Transverse colon (tissue), 4 donors: Measurements from ENCODE around the gene JMJD1C. TPM values are rescaled to one million over a fixed set of nuclear protein-coding genes. Genes with fewer than 3 reads are reported as not detected.
A peak's percentile ranks its signal among the peaks of the same experiment; 100 is the strongest.

Source experiments
- DNase-seq: peaks from one replicate; pipeline ENCODE4 v3.0.0-alpha.2; 2019
- H3K27ac ChIP-seq, 4 donors: fragments of 200-600 bp; sonication (generic); 2 replicates each; pipeline ENCODE4 v1.5.1; 2016 to 2018; ENCODE audit warnings: inconsistent platforms in 4 of 4
- H3K27me3 ChIP-seq: fragments of 200-600 bp; sonication (generic); 2 replicates; pipeline ENCODE4 v1.5.1; 2017; ENCODE audit warnings: inconsistent platforms
- H3K36me3 ChIP-seq, 4 donors: fragments of 200-600 bp; sonication (generic); 2 replicates each; pipeline ENCODE4 v1.5.1; 2017 to 2019; ENCODE audit warnings: inconsistent platforms in 4 of 4
- H3K4me1 ChIP-seq, 4 donors: fragments of 200-600 bp; sonication (generic); 2 replicates each; pipeline ENCODE4 v1.5.1; 2017 to 2020; ENCODE audit warnings: inconsistent platforms in 4 of 4
- H3K4me3 ChIP-seq, 4 donors: fragments of 200-600 bp; sonication (generic); 1 replicate in 1 of 4; 2 replicates in 3 of 4; pipeline versions ENCODE4 v1.5.1 to v1.6.1; 2017 to 2019; ENCODE audit warnings: inconsistent platforms in 4 of 4
- H3K9me3 ChIP-seq, 2 donors: fragments of 200-600 bp; sonication (generic); 2 replicates each; pipeline ENCODE4 v1.5.1; 2017 to 2019; ENCODE audit warnings: inconsistent platforms in 2 of 2
- EP300 ChIP-seq: sonication (generic); formaldehyde crosslinking; IDR thresholded peaks from one replicate; pipeline ENCODE4 v1.6.1; 2017; ENCODE audit warnings: antibody characterized with exemption, low read depth
- POLR2A ChIP-seq: fragments of 450-650 bp; IDR thresholded peaks from one replicate; pipeline ENCODE4 v1.6.1; 2016; ENCODE audit warnings: antibody characterized with exemption, mild to moderate bottlenecking, moderate library complexity
- POLR2AphosphoS5 ChIP-seq, 3 donors: sonication (generic); formaldehyde crosslinking; IDR thresholded peaks; one replicate each; pipeline ENCODE4 v1.6.1; 2016; ENCODE audit warnings: antibody characterized with exemption in 3 of 3
- WGBS, 2 donors: methylation state at CpG; one replicate each; pipeline ENCODE4 v1.1.5; 2018; ENCODE audit warnings: low coverage in 1 of 2; 5-methylcytosine and 5-hydroxymethylcytosine counted together
- in situ Hi-C, 4 donors: fragments of 200-750 bp; cut with MboI; loops; one replicate each; pipeline versions ENCODE4 v1.15.0 to v1.15.1; 2017; ENCODE audit warnings: low sequenced_read_pairs in 3 of 4, low pct_ligation_motif_present in 1 of 4, low pct_unique_long_range_greater_than_20kb in 1 of 4
- intact Hi-C: fragments of 100-400 bp; cut with DNase I; formaldehyde crosslinking; loops from one replicate; pipeline ENCODE4 v1.15.1; 2023; ENCODE audit warnings: low total_unique reads
- total RNA-seq, 4 donors: library from RNA; depleted of rRNA; stranded (reverse); fragments of >200 nt; gene quantifications; one replicate each; pipeline ENCODE4 v1.1.0, GENCODE V29; 2016
- TF ChIP-seq, protein P1 (sequence below), 5 experiments: fragments of 200-600 bp in 3 of 5; fragments of 450-650 bp in 2 of 5; sonication (generic) in 3 of 5; IDR thresholded peaks; 1 replicate in 2 of 5; 2 replicates in 3 of 5; pipeline ENCODE4 v1.5.1; 2016 to 2017; ENCODE audit warnings: antibody characterized with exemption in 5 of 5, inconsistent platforms in 3 of 5, mild to moderate bottlenecking in 2 of 5, moderate library complexity in 1 of 5

Gene JMJD1C
- total RNA-seq, 4 donors from 2014 or later, result 56.7 to 128 (median 78.9) TPM

DNA sequence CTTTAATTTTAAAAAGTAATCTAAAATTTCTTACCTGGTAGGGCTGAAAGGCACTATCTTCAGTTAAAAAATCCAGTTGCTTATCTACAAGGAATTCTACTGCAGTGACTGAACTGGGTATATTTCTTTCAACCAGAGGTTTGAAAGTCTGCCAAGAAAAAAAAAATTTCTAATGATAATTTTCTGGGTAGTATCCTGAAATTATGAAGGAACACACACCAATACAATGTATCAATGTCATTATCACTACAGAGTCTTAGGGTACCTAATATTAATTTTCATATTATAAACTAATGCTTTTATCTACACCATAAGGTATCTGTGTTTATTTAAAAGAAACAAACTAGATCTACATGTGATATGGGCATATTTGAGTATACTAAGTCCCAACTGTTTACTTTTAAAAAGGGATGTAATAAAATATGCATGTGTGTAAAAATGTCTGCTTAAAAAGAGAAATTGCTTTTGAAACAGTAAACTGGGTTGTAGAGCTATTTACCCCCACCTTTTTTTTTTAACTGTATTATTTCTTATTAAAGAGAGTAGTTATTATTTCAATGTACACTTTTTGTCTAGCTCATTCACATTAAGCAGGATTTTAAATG is 201.1 kb downstream of the JMJD1C start:
- intact Hi-C loops, result no loop called here
- no peak for DNase-seq
- TF ChIP-seq, protein P1, sequence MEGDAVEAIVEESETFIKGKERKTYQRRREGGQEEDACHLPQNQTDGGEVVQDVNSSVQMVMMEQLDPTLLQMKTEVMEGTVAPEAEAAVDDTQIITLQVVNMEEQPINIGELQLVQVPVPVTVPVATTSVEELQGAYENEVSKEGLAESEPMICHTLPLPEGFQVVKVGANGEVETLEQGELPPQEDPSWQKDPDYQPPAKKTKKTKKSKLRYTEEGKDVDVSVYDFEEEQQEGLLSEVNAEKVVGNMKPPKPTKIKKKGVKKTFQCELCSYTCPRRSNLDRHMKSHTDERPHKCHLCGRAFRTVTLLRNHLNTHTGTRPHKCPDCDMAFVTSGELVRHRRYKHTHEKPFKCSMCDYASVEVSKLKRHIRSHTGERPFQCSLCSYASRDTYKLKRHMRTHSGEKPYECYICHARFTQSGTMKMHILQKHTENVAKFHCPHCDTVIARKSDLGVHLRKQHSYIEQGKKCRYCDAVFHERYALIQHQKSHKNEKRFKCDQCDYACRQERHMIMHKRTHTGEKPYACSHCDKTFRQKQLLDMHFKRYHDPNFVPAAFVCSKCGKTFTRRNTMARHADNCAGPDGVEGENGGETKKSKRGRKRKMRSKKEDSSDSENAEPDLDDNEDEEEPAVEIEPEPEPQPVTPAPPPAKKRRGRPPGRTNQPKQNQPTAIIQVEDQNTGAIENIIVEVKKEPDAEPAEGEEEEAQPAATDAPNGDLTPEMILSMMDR (IDR thresholded peaks at IDR 0.05), result no peak
- TF ChIP-seq POLR2AphosphoS5 (IDR thresholded peaks at IDR 0.05) (no peak), POLR2A (no peak), EP300 (no peak)
- Histone ChIP-seq H3K27ac (peak overlapping the region; percentile 94 to 98 (median 96)), H3K4me3 (peak overlapping the region in 3 of 4 donors; percentile 40 to 70 (median 48)), H3K4me1 (peaks cover 31 to 73% (median 41%) of the 10 kb centered on the region in 4 donors), H3K27me3 (no peaks in the 10 kb centered on the region), H3K9me3 (no peaks in the 10 kb centered on the region), H3K36me3 (no peaks in the 10 kb centered on the region)
- in situ Hi-C loops, result no loop called here

GRCh38 chr10:63262430-63263073 is 203.2 kb downstream of the JMJD1C start:
- H3K9me3 ChIP-seq, result no peaks in the 10 kb centered on the region
- H3K36me3 ChIP-seq, result no peaks in the 10 kb centered on the region
- TF ChIP-seq EP300 (no peak), POLR2A (no peak), POLR2AphosphoS5 (IDR thresholded peaks at IDR 0.05) (no peak)
- TF ChIP-seq, protein P1 (IDR thresholded peaks at IDR 0.05), result no peak
- H3K27ac ChIP-seq, result peak overlapping the region; percentile 7 to 98 (median 55)
- in situ Hi-C loops, result no loop called here
- H3K4me1 ChIP-seq, result peaks cover 46 to 90% (median 62%) of the 10 kb centered on the region in 4 donors
- WGBS, 2 donors, result 67 to 68% methylated on average over 5 of the region's 5 CpGs
- intact Hi-C loops, result no loop called here
- H3K4me3 ChIP-seq, result no peak overlapping the region
- H3K27me3 ChIP-seq, result no peaks in the 10 kb centered on the region
- DNase-seq, result no peak

DNA sequence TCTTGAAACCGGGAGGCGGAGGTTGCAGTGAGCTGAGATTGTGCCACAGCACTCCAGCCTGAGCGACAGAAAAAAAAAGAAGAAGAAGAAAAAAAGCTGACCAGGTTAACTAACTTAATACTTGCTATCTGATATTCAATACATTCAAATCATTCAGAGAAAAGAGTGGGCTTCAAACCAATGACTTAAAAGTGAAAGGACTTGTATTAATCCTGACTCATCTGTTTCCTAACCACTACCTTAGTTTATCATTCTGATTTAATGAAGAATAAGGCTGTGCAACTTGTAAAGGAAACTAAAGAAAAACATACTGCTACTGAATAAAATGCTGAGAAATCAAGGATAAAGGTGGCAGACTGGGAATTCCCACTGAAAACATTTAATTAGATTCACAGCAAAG is 204.3 kb downstream of the JMJD1C start:
- H3K4me3 ChIP-seq, result no peak overlapping the region
- no peak for DNase-seq
- no peaks in the 10 kb centered on the region for H3K27me3 ChIP-seq
- H3K36me3 ChIP-seq, result no peaks in the 10 kb centered on the region
- intact Hi-C loops (no loop called here), in situ Hi-C loops (no loop called here)
- TF ChIP-seq POLR2AphosphoS5 (IDR thresholded peaks at IDR 0.05) (no peak), EP300 (no peak)
- peak overlapping the region; percentile 12 to 98 (median 68) for H3K27ac ChIP-seq
- WGBS, 2 donors, result 83 to 91% methylated on average over 3 of the region's 3 CpGs
- H3K4me1 ChIP-seq, result peaks cover 46 to 98% (median 69%) of the 10 kb centered on the region in 4 donors
- H3K9me3 ChIP-seq, result no peaks in the 10 kb centered on the region

- Histone ChIP-seq H3K27ac (peak overlapping the region; percentile 12 to 98 (median 68)), H3K9me3 (no peaks in the 10 kb centered on the region), H3K27me3 (no peaks in the 10 kb centered on the region), H3K4me3 (no peak overlapping the region), H3K36me3 (no peaks in the 10 kb centered on the region), H3K4me1 (peaks cover 51 to 98% (median 71%) of the 10 kb centered on the region in 4 donors)
- in situ Hi-C loops (no loop called here), intact Hi-C loops (no loop called here)
- 29 to 56% methylated on average over 1 to 3 of the region's 3 CpGs for WGBS, 2 donors
- DNase-seq, result no peak
- TF ChIP-seq EP300, result no peak
- TF ChIP-seq, protein P1 (IDR thresholded peaks at IDR 0.05), result no peak
- TF ChIP-seq POLR2A, result no peak
- no peak for TF ChIP-seq POLR2AphosphoS5 (IDR thresholded peaks at IDR 0.05)
Measured at GRCh38 chr10:63260860-63261251, 204.9 kb downstream of the JMJD1C start.
